HG02943 (cell line): ENCODE measurements around the gene BCAR1.
"Not testable (repeated sequence)": the region's sequence is repeated elsewhere in the genome, so short reads cannot be mapped to it uniquely, and the experiment has no call there.

Experiments used
- ATAC-seq: cut with Tn5 transposase; IDR thresholded peaks from one replicate; pipeline ENCODE4 v1.9.1; 2021; ENCODE audit warnings: mild to moderate bottlenecking, low read depth, moderate library complexity; ENCODE audit not compliant: unreplicated experiment

Gene BCAR1

GRCh38 chr16:75208861-75209505 is 42.4 kb downstream of the BCAR1 start:
- ATAC-seq = no peak

GRCh38 chr16:75208242-75208825 is 43.1 kb downstream of the BCAR1 start:
- ATAC-seq = no peak

GRCh38 chr16:75207831-75208230 is 43.6 kb downstream of the BCAR1 start:
- no peak for ATAC-seq

- ATAC-seq = no peak
Observed at GRCh38 chr16:75206749-75207451, 44.5 kb downstream of the BCAR1 start, which contains the start of gene CTRB2. Gene CTRB2, minus strand, starts transcription at chr16:75207161. Its CDS starts 20 bp downstream, at chr16:75207141.

- ATAC-seq = not testable (repeated sequence)
Observed at GRCh38 chr16:75205961-75206748, 45.3 kb downstream of the BCAR1 start.

- not testable (repeated sequence) for ATAC-seq
Observed at GRCh38 chr16:75205438-75205837, 46.0 kb downstream of the BCAR1 start.

GRCh38 chr16:75204905-75205304 is 46.5 kb downstream of the BCAR1 start:
- ATAC-seq = not testable (repeated sequence)

GRCh38 chr16:75204410-75204758 is 47.0 kb downstream of the BCAR1 start:
- ATAC-seq = no peak

- ATAC-seq = no peak
Observed at GRCh38 chr16:75203667-75204409, 47.6 kb downstream of the BCAR1 start.

GRCh38 chr16:75203096-75203495 is 48.3 kb downstream of the BCAR1 start:
- no peak for ATAC-seq

GRCh38 chr16:75202069-75202590 is 49.3 kb downstream of the BCAR1 start:
- ATAC-seq = no peak

GRCh38 chr16:75198135-75198600 is 53.3 kb downstream of the BCAR1 start:
- ATAC-seq = no peak

GRCh38 chr16:75197522-75198134 is 53.8 kb downstream of the BCAR1 start:
- no peak for ATAC-seq

- no peak for ATAC-seq
Observed at GRCh38 chr16:75196836-75197235, 54.6 kb downstream of the BCAR1 start.

- no peak for ATAC-seq
Observed at GRCh38 chr16:75195811-75196790, 55.3 kb downstream of the BCAR1 start.

- no peak for ATAC-seq
Observed at GRCh38 chr16:75193730-75194444, 57.5 kb downstream of the BCAR1 start.

GRCh38 chr16:75193265-75193650 is 58.2 kb downstream of the BCAR1 start:
- ATAC-seq = no peak
